SU-DHL-6 (cell line): ENCODE results near the gene ATR.

Experiments
- EZH2phosphoT487 ChIP-seq: fragments of 200-600 bp; sonication (generic), shearing (Covaris generic); conservative IDR thresholded peaks from 2 replicates; pipeline ENCODE4 v1.6.1; 2018; ENCODE audit warnings: mild to moderate bottlenecking, antibody characterized with exemption, low read length, moderate library complexity, mixed read lengths
- TF ChIP-seq, protein P1 (sequence below): fragments of 200-600 bp; sonication (generic); IDR thresholded peaks from one replicate; pipeline ENCODE4 v1.5.1; 2017; ENCODE audit warnings: antibody characterized with exemption, mild to moderate bottlenecking, low read length, moderate library complexity; ENCODE audit not compliant: insufficient read depth, poor library complexity, severe bottlenecking

- TF ChIP-seq, protein P1, sequence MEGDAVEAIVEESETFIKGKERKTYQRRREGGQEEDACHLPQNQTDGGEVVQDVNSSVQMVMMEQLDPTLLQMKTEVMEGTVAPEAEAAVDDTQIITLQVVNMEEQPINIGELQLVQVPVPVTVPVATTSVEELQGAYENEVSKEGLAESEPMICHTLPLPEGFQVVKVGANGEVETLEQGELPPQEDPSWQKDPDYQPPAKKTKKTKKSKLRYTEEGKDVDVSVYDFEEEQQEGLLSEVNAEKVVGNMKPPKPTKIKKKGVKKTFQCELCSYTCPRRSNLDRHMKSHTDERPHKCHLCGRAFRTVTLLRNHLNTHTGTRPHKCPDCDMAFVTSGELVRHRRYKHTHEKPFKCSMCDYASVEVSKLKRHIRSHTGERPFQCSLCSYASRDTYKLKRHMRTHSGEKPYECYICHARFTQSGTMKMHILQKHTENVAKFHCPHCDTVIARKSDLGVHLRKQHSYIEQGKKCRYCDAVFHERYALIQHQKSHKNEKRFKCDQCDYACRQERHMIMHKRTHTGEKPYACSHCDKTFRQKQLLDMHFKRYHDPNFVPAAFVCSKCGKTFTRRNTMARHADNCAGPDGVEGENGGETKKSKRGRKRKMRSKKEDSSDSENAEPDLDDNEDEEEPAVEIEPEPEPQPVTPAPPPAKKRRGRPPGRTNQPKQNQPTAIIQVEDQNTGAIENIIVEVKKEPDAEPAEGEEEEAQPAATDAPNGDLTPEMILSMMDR: no peak
- no peak for TF ChIP-seq EZH2phosphoT487
Observed at GRCh38 chr3:142568393-142569017, 10.0 kb downstream of the ATR start.
